Calu3 (cell line): ENCODE results near the gene PPP4R2. TPM values are rescaled to one million over a fixed set of nuclear protein-coding genes. Genes with fewer than 3 reads are reported as not detected.

Experiments
- BruUV-seq: library from RNA; stranded (reverse); fragments of 400-500 nt; replicated peaks from 2 replicates; lab custom pipeline; 2021; lab: Mats Ljungman, UMichigan
- CTCF ChIA-PET: fragments of 300-600 bp; sonication (Branson Sonifier 250); formaldehyde crosslinking; loops from one replicate; lab custom pipeline; 2022; ENCODE audit warnings: antibody characterized with exemption; lab: Charles Lee
- DNase-seq: peaks from one replicate; pipeline ENCODE4 v3.0.0; 2022
- H3K27ac Mint-ChIP-seq: one replicate; pipeline ENCODE4 v1.8.0; 2022; ENCODE audit warnings: mixed read lengths; ENCODE audit not compliant: unreplicated experiment
- H3K27me3 Mint-ChIP-seq: one replicate; pipeline ENCODE4 v1.8.0; 2022; ENCODE audit warnings: mixed read lengths; ENCODE audit not compliant: unreplicated experiment
- H3K36me3 Mint-ChIP-seq: one replicate; pipeline ENCODE4 v1.8.0; 2022; ENCODE audit warnings: mild to moderate bottlenecking, moderate library complexity, mixed read lengths; ENCODE audit not compliant: insufficient read depth, unreplicated experiment
- H3K4me1 Mint-ChIP-seq: one replicate; pipeline ENCODE4 v1.8.0; 2022; ENCODE audit warnings: mild to moderate bottlenecking, low read depth, mixed read lengths; ENCODE audit not compliant: unreplicated experiment
- H3K4me3 Mint-ChIP-seq: one replicate; pipeline ENCODE4 v1.8.0; 2022; ENCODE audit warnings: mild to moderate bottlenecking, low read depth, moderate library complexity, mixed read lengths; ENCODE audit not compliant: unreplicated experiment
- H3K9me3 Mint-ChIP-seq: one replicate; pipeline ENCODE4 v1.8.0; 2022; ENCODE audit warnings: low read depth, mixed read lengths; ENCODE audit not compliant: unreplicated experiment
- CTCF ChIP-seq: fragments of 200-600 bp; IDR thresholded peaks from one replicate; pipeline ENCODE4 v1.8.0; 2022; ENCODE audit warnings: antibody characterized with exemption; ENCODE audit not compliant: unreplicated experiment
- intact Hi-C: fragments of 100-400 bp; cut with micrococcal nuclease; formaldehyde crosslinking; loops from one replicate; pipeline ENCODE4 v1.10.0; 2022; ENCODE audit not compliant: unreplicated experiment
- total RNA-seq: library from RNA; stranded (reverse); gene quantifications from 2 replicates; pipeline ENCODE4 v1.2.3, GENCODE V29; 2022

Gene PPP4R2
- total RNA-seq, 1 experiment from 2014 or later = 89.0 TPM

DNA sequence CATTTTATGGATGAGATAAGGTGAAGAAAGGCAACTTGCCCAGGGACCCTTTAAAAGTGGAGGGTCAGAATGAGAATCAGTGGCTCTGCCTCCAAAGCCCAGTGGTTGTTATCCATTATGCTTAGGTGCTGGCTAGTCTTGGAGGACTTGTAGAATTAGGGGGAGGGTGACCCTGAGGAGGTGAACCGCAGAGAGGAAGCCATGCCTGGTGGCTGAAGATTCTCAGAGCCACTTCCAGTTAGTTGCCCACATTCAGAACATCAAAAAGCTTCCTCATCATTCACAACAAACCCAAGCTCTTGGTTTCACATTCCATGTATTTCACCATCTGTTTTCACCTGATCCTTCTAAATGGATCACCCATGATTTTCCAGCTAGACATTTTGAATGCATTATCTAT lies 76.0 kb downstream of the PPP4R2 start:
- H3K27me3 Mint-ChIP-seq = no peaks in the 10 kb centered on the region
- H3K4me3 Mint-ChIP-seq = no peak overlapping the region
- intact Hi-C loops = loop anchor here (5.0 kb wide), 1 partner anchor 135 kb away; no protein-coding TSS in a partner anchor
- H3K9me3 Mint-ChIP-seq = no peaks in the 10 kb centered on the region
- H3K4me1 Mint-ChIP-seq = no peaks in the 10 kb centered on the region
- DNase-seq = no peak
- H3K36me3 Mint-ChIP-seq = no peaks in the 10 kb centered on the region
- CTCF ChIA-PET = no interaction called here
- no TSS peak for BruUV-seq
- TF ChIP-seq CTCF = no peak
- H3K27ac Mint-ChIP-seq = no peak overlapping the region

DNA sequence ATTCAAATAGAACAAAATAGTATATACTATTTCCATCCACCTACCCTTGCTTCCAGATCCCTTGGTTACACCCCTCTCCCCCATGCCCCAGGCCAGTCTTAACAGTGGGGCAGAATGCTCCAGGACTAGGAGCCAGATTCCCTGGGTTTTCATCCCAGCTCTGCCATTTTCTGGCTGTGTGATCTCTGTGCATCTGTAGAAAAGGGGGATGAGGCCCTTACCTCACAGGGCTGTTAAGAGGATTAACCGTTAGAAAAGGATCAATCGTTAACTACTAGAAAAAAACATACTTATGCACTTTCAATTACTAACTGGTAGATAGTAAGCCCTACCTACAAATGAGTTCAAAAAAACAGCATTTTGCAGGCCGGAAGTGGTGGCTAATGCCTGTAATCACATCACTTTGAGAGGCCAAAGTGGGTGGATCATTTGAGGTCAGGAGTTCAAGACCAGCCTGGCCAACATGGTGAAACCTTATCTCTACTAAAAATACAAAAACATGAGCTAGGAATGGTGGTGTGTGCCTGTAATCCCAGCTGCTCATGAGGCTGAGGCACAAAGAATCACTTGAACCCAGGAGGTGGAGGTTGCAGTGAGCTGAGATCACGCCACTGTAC lies 76.6 kb downstream of the PPP4R2 start:
- H3K36me3 Mint-ChIP-seq = no peaks in the 10 kb centered on the region
- H3K4me3 Mint-ChIP-seq = no peak overlapping the region
- no peaks in the 10 kb centered on the region for H3K27me3 Mint-ChIP-seq
- no peaks in the 10 kb centered on the region for H3K9me3 Mint-ChIP-seq
- intact Hi-C loops = loop anchor here (5.0 kb wide), 1 partner anchor 136 kb away; no protein-coding TSS in a partner anchor
- no peak for TF ChIP-seq CTCF
- CTCF ChIA-PET = no interaction called here
- H3K27ac Mint-ChIP-seq = no peak overlapping the region
- no TSS peak for BruUV-seq
- H3K4me1 Mint-ChIP-seq = no peaks in the 10 kb centered on the region
- DNase-seq = no peak

GRCh38 chr3:73074781-73075180 lies 78.2 kb downstream of the PPP4R2 start:
- CTCF ChIA-PET = no interaction called here
- Mint-ChIP-seq H3K27ac (no peak overlapping the region), H3K36me3 (no peaks in the 10 kb centered on the region), H3K27me3 (no peaks in the 10 kb centered on the region), H3K9me3 (no peaks in the 10 kb centered on the region), H3K4me1 (no peaks in the 10 kb centered on the region), H3K4me3 (no peak overlapping the region)
- no peak for TF ChIP-seq CTCF
- no peak for DNase-seq
- no TSS peak for BruUV-seq
- intact Hi-C loops = loop anchor here (5.0 kb wide), 1 partner anchor 137 kb away; no protein-coding TSS in a partner anchor

DNA sequence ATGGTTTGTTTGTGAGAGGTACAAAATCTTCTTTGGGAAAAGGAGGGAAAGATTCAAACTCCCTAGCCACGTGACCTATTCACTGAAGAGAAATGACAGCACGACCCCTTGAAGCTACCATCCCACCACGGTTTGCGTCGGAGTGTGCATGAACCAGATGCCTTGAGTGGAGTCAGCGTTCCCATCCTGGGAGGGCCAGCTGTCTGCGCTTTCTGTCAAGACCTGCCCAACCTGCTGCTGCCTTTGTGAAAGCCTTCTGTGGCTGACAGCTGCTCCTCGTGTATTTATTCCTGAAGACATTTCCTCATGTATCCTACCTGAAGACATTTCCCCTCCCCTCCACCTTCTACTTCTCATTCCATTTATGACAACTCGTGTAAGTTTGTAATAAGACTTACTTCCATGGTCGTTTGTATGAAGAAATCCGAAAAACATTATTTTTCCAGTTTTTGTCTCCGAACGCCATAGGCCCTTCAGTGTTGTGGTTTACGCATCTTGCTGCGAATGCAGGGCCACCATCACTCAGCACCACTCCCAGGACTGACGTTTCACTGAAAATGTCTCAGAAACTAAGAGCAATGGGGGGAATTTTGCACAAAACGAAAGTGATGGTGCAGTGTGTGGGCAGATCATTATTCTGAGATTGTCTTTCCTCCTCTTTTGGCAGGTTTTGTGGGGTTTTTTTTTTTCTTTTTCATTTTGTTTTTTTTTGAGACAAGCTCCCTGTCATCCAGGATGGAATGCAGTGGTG lies 83.8 kb downstream of the PPP4R2 start:
- Mint-ChIP-seq H3K9me3 (no peaks in the 10 kb centered on the region), H3K4me3 (no peak overlapping the region), H3K27ac (no peak overlapping the region), H3K4me1 (no peaks in the 10 kb centered on the region), H3K36me3 (no peaks in the 10 kb centered on the region), H3K27me3 (no peaks in the 10 kb centered on the region)
- TF ChIP-seq CTCF = no peak
- intact Hi-C loops = no loop called here
- BruUV-seq = no TSS peak
- CTCF ChIA-PET = interaction anchor here (0.5 kb wide), 1 partner anchor 18 kb away, joined by 3 read pairs; no protein-coding TSS in a partner anchor
- no peak for DNase-seq
